ENCODE data around the gene TMEM131.
A peak's percentile ranks its signal among the peaks of the same experiment; 100 is the strongest.

The TMEM131 gene

DNA sequence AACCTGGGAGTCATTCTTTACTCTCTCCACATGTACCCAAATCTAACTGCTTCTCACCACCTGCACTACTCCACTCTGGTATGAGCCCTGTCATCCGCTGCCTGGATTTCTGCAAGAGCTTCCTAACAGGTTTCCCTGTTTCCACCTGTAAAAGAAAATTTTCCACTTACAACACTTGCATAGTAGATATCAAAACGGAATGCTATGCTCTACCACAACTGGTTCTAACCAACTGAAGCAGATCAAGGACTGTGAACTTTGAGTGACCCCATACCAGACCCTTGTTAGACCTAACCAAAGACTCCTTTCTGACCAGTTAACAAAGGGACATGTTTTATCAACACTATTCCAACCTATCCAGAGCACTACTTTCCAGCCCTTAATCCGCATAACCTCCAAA lies 3.8 kb upstream of the TMEM131 start:
- DNase-seq, result no peak
- no peaks in the 10 kb centered on the region for H3K36me3 ChIP-seq
- H3K4me3 ChIP-seq, result no peak overlapping the region
- TF ChIP-seq, protein P1, sequence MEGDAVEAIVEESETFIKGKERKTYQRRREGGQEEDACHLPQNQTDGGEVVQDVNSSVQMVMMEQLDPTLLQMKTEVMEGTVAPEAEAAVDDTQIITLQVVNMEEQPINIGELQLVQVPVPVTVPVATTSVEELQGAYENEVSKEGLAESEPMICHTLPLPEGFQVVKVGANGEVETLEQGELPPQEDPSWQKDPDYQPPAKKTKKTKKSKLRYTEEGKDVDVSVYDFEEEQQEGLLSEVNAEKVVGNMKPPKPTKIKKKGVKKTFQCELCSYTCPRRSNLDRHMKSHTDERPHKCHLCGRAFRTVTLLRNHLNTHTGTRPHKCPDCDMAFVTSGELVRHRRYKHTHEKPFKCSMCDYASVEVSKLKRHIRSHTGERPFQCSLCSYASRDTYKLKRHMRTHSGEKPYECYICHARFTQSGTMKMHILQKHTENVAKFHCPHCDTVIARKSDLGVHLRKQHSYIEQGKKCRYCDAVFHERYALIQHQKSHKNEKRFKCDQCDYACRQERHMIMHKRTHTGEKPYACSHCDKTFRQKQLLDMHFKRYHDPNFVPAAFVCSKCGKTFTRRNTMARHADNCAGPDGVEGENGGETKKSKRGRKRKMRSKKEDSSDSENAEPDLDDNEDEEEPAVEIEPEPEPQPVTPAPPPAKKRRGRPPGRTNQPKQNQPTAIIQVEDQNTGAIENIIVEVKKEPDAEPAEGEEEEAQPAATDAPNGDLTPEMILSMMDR (IDR thresholded peaks at IDR 0.05), result no peak
- H3K9me3 ChIP-seq, result no peaks in the 10 kb centered on the region
- H3K27me3 ChIP-seq, result no peaks in the 10 kb centered on the region
- H3K27ac ChIP-seq, result no peak overlapping the region
- intact Hi-C loops (cut with DNase I; ENCODE audit: low total_unique reads), result loop anchor here (10.0 kb wide), 2 partner anchors 175 to 195 kb away; no protein-coding TSS in a partner anchor
- peaks cover 0 to under 1% (median 0%) of the 10 kb centered on the region in 4 donors for H3K4me1 ChIP-seq

DNA sequence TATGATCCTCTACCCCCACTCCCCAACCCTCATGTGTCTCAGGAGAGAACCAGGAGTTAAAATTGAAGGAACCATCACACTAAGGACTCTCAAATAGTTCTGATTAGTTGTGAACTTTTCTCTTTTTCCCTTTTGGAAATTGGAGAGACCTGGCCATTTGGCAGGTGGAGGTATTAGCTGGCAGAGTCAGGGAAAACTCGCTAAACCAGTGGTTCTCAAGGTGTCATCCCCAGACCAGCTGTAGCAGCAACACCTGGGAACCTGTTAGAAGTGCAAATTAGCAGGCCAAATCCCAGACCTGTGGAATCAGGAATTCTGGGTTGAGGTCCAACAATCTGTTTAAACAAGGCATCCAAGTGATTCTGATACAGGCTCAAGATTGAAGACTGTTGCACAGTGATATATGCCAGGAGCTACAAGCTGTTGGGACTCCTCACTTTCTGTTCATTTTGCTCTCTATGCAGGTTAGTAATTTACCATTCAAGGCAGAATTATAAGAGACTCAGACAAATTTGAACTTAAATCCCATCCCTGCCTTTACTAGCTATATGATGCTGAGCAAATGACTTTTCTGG lies 2.8 kb upstream of the TMEM131 start:
- no peaks in the 10 kb centered on the region for H3K27me3 ChIP-seq
- H3K4me3 ChIP-seq, result no peak overlapping the region
- no peaks in the 10 kb centered on the region for H3K9me3 ChIP-seq
- H3K36me3 ChIP-seq, result no peaks in the 10 kb centered on the region
- TF ChIP-seq, protein P1 (IDR thresholded peaks at IDR 0.05), result no peak
- no peak for DNase-seq
- intact Hi-C loops (cut with DNase I; ENCODE audit: low total_unique reads), result loop anchor here (10.0 kb wide), 2 partner anchors 176 to 194 kb away; no protein-coding TSS in a partner anchor
- H3K4me1 ChIP-seq, result peaks cover 0 to 11% (median 2%) of the 10 kb centered on the region in 4 donors
- H3K27ac ChIP-seq, result no peak overlapping the region

GRCh38 chr2:97997784-97998392 lies 2.1 kb upstream of the TMEM131 start:
- no peak for DNase-seq
- no peak overlapping the region for H3K4me3 ChIP-seq
- H3K27me3 ChIP-seq, result no peaks in the 10 kb centered on the region
- H3K36me3 ChIP-seq, result no peaks in the 10 kb centered on the region
- H3K27ac ChIP-seq, result no peak overlapping the region
- TF ChIP-seq, protein P1 (IDR thresholded peaks at IDR 0.05), result no peak
- peaks cover 0 to 17% (median 5%) of the 10 kb centered on the region in 4 donors for H3K4me1 ChIP-seq
- H3K9me3 ChIP-seq, result no peaks in the 10 kb centered on the region
- intact Hi-C loops (cut with DNase I; ENCODE audit: low total_unique reads), result loop anchor here (10.0 kb wide), 2 partner anchors 177 to 193 kb away; no protein-coding TSS in a partner anchor

DNA sequence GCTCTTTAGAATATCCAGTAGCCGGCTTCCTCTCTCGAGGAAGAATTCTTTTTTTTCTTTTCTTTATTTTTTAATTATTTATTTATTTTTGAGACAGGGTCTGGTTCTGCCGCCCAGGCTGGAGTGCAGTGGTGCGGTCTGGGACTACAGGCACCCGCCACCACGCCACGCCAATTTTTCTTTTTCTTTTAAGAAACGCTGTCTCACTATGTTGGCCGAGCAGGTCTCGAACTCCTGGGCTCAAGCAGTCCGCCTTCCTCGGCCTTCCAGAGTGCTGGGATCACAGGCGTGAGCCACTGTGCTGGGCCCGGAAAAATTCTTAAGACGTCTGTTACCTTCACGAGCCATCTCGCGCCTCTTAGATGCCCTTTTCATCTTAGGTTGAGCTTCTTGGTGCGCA lies 931 bp upstream of the TMEM131 start:
- DNase-seq, result no peak
- H3K9me3 ChIP-seq, result no peaks in the 10 kb centered on the region
- peak overlapping the region; percentile 93 to 97 for H3K27ac ChIP-seq
- no peaks in the 10 kb centered on the region for H3K27me3 ChIP-seq
- TF ChIP-seq, protein P1 (IDR thresholded peaks at IDR 0.05), result no peak
- peaks cover 0 to 28% (median 6%) of the 10 kb centered on the region in 4 donors for H3K4me1 ChIP-seq
- no peaks in the 10 kb centered on the region for H3K36me3 ChIP-seq
- intact Hi-C loops (cut with DNase I; ENCODE audit: low total_unique reads), result loop anchor here (10.0 kb wide), 2 partner anchors 178 to 192 kb away; no protein-coding TSS in a partner anchor
- peak overlapping the region; percentile 78 to 79 for H3K4me3 ChIP-seq

DNA sequence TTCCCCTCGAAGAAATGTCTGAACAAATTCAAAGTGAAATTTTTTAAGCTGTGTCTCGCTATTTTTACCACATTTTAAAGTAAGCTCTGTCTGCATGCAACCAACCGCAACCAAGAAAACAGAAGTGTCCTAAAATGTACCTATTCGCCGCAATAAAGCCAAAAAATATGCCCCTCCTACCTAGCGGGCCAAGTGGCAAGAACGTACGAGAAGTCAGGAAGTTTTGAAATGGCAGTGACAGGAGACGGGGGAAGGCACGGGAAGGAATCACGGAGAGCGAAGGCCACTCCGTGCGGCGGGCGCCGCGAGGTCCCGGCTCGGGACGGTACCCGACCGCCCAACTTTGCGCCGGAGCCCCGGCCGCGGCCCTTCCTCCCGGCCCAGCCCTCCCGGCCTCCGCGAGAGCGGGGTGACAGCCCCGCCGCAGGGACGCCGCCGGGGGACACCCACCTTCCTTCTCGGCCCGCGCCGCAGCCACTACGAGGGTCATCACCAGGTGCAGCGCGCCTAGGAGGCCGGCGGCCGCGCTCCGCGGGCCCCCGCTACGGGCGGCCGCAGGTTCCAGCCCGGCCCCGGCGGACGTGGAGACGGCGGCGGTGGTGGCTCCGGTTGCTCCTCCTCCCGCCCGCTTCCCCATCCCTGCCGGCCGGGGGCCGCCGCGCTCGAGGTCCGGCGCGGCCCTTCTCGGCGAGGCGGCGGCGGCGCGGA lies 568 bp downstream of the TMEM131 start:
- Histone ChIP-seq H3K9me3 (no peaks in the 10 kb centered on the region), H3K27me3 (no peaks in the 10 kb centered on the region), H3K27ac (peak overlapping the region; percentile 93 to 97), H3K4me3 (peak overlapping the region; percentile 78 to 79), H3K36me3 (no peaks in the 10 kb centered on the region), H3K4me1 (peaks cover 0 to 41% (median 11%) of the 10 kb centered on the region in 4 donors)
- TF ChIP-seq, protein P1 (IDR thresholded peaks at IDR 0.05), result no peak
- intact Hi-C loops (cut with DNase I; ENCODE audit: low total_unique reads), result loop anchor here (10.0 kb wide), 2 partner anchors 180 to 190 kb away; no protein-coding TSS in a partner anchor
- peak; percentile 27 to 74 for DNase-seq

All from tibial artery (tissue), 4 donors.